Stimulated activated CD8-positive, alpha-beta memory T cell treated with anti-CD3 and anti-CD28 coated beads, Interleukin-12 subunit alpha, Interleukin-12 subunit beta, amount 100 ng/mL, for 24 hours (primary cell): ENCODE results near the gene HIGD1C.
"Not testable (repeated sequence)": the region's sequence is repeated elsewhere in the genome, so short reads cannot be mapped to it uniquely, and the experiment has no call there.

Experiments used
- DNase-seq: peaks from one replicate; pipeline ENCODE4 v3.0.0-alpha.2; 2020; ENCODE audit errors: extremely low read depth

The HIGD1C gene

DNA sequence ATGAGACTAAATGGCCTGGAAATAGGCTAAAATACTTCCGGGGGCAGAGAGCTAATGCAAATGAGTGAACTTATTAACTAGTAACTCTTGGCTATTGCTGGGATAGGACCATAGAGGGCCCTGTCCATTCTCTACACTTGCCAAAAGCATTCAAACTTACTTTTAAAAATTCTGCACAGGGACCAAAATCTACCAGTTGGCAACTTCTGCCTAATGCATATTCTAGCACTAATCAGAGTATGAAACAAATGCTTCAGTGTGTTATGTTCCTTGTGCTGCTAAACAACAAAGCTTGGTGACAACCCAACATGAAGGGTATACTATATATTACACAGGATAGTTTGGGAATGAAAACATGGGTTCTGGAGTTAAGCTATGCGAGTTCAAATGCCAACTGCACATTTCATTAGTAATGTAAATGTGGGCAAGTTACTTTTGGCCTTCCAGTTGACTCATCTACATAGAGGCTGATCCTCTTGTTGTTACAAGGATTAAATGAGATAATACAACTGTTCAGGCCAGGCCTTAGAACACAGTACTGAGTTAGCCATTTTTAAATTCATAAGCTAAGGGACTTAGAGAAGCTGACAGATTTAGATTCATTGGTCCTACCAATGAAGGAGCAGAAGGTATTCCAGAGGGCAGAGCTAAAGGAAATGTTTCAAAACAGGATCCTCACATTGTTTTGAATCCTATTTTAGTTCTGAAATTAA, 32.4 kb downstream of the HIGD1C start:
- DNase-seq: no peak

DNA sequence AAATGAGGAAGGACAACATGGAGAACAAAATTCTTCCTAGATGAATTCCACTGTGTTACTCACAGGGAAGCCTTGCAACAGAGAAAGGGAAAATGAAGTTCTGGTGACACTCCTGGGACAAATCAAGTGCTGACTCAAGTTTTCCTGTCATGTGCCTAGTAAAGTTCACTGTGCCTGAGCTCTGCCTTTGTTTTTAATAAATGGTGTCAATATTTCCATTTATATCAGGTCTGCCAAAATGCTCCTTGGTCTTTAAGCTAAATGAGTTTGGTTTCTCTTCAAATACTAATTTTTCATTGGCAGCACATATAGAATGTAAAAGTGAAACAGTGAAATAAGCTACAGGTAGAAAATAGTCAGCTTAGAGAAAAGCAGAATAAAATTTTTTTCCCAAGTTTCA, 33.0 kb downstream of the HIGD1C start:
- DNase-seq: no peak

DNA sequence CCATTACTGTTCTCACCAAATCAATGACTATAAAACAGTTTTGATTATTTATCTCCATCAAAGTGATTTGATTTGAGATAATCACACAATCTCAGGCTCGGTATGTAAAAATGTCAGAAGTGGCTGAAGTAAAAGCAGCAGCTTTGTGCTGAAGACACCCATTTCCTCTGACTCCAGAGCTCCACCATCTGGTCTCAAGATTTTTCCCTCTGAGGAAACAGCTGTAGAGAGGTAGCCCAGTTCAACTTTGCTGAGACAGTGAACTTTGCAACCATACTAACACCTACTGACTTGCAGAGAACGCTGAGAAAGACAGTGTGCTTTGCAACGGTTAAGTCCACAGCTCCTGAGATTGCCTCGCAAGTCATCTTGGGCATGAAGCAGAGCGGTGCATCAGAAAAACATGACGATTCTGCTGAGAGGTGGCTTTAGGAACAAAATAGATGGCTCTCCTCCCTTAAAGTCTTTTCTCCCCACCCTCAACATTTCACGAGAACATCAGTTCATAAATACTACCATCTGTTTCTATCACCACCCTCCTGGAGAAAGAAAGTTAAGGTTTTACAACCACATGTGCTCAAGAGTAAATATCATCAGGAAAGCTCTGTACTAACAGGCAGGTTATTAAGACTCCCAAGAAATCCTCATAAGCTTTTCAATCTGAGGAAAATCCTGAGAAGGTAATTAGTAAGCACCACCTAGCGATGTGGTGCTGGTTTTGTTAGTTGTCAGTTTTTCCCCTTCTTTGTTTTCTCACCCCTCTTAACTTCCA, 34.8 kb downstream of the HIGD1C start:
- DNase-seq: no peak

DNA sequence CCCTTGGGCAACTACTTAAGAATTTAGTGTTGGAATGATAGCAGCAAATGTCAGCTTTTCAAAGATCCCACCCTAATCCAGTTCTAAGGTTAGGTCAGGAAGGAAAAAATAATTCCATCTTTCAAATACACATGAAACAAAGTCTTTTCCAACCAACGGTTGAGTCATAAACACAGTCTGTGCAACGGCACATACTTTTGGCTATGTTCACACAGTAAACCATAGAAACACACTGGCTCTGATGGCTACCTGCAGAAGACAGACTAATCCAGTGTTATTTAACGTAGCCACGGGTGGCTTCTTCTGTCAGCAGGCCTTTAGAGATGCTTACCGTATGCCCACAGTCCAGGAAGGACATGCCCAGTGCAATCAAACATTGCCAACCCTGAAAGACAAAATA, 35.7 kb downstream of the HIGD1C start:
- DNase-seq: no peak

DNA sequence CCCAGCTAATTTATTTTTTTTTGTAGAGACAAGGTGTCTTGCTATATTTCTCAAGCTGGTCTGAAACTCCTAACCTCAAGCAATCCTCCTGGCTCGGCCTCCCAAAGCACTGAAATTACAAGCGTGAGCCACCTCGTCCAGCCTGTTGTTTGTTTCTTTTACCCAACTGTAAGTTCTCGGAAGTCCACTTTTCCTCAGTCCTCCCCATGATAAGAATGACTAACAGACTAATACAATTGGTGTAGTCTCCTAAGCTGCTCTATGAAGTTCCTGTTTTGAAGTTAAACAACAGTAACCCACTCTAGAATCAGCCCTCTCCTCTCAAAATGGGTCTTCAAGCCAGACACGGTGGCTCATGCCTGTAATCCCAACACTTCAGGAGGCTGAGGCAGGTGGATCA, 36.5 kb downstream of the HIGD1C start:
- DNase-seq: no peak

DNA sequence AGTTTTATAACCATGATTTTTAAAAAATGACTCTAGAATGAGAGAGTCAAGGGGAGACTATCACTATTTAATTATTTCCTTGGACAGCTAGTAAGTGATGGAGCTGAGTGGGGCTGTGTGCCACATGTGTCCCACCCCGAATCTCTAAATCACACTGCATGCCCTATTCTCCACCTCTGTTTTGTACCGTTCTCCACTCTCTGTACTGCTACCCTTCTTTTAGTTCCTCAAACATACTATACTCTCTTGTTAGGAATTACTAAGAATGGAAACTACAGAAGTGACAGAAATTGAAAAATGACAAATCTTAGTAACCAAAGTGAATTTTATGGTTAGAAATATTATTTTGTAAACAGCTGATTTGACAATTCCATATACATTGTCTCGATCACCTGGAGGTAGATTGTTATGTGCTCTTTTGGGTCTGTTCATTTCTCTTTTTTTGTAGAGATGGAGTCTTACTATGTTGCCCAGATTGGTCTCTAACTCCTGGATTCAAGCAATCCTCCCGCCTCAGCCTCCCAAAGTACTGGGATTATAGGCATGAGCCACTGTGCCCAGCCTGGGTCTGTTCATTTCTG, 37.9 kb downstream of the HIGD1C start:
- no peak for DNase-seq

DNA sequence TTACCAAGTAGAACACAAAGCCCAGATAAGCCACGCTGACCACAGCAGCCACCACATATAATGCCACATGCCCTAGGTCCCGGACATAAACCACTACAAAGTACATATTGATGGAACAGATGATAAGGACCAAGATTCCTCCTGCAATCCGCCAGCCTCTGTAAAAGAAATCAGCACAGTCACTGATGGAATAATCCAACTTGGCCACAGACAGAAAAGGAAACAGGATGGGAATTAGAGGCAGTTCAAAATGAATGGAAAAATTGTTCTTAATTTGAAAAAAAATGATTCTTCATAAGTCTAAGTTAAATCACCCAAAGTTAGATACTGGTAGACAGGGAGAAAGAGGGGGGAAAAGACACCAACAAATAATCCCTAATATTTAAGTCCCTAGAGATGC, 38.4 kb downstream of the HIGD1C start:
- DNase-seq: no peak

DNA sequence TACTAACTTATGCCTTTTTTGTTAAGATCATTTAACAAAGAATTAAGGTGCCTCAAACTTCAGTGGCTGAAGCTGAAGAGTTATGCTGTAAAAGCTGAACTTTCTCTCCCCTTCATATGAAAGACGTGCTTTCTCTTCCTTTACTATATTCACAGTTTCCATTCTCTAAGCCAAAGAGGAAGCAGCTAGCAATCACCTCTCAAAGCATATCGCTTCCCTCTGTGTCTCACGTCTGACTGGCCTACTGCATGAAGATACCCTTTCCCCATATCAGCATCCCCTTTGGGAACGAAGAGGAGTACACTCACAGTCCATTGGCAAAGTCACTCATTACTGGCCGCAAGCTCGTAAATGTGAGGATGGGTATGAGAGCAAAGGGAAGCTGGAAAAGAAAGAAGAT, 38.9 kb downstream of the HIGD1C start:
- no peak for DNase-seq

DNA sequence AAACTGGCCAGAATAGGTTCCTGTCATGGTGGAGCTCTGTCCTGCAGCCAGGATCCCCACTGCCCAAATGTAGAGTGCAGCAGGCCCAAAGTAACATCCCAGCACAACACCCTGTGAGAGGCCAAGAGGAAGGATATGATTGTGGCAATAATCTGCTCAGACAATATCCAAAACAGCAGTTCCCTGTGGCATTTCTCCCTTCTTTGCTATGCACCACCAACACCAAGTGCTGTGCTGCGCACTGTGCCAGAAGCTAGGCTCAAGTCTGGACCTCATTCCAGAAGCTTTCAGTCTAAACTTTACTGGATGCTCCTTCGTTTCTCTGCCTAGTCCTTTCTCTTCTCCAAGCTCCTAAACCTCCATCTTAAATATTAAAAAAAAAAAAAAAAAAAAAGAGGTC, 40.5 kb downstream of the HIGD1C start:
- DNase-seq: no peak

DNA sequence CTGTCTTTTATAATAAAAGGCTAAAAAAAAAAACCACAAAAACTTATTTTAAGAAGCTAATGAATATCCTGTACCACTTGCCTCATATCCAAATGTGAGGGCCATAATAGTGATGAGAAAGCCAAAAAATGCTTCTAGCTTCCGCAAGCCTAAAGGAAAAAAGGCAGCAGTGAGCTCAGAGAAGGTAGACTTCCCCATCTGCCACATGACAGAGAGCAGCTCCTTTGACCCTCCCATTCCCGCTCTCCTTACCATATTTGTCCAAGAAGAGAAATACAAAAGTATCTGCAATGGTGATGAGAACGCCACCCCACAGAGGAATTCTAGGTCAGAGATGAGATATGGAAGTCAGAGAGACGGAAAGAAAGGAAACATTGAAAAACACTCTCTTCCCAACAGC, 46.7 kb downstream of the HIGD1C start:
- no peak for DNase-seq

DNA sequence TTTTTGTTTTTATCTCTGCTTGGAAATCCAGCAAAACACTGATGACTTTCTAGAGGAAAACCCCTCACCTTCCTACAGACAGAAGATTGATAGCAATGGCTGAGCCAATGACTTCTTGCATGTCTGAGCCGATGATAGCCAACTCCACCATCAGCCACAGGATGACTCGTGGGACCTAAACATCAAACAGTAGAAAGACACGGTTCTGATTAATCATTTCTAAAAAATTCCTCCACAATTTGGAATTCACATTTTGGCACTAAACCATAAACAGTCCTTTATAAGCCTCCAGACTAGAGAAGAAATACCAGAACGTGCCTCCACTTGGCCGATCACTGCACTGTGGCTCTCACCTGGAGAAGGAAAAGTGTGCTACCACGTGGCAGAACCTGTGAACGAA, 47.9 kb downstream of the HIGD1C start:
- DNase-seq: no peak

DNA sequence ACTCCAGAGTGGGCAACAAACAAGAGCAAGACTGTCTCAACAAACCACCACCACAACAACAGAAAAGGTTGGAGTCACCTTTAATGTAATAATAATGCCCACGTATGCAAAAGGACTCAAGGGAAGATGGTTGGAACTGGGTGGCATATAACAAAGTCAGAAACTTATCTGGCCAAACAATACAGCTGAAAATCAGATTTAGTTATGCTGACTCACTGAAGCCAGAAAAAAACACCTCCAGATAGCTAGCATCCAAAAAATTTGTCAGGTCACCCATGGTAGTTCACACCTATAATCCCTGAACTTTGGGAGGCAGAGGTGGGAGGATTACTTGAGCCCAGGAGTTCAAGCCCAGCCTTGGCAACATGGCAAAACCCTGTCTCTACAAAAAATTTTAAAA, 49.5 kb downstream of the HIGD1C start:
- DNase-seq: no peak

DNA sequence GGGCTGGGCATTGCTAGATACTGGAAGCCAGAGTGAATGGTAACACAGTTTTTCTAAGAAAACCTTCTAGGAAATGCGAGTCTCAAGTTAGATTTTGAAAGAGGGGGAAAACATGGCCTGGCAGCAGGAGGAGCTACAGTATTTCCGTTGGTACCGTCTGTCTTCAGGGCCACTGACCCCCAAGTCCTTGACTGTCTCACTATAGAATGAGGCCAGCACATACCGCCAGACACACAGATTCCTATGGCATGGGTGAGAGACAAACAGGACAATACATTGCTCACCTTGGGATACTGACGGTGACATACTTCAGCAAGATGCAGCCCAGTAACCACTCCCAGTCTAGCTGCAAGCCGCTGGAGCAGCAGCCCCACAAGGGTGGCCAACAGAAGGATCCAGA, 52.2 kb downstream of the HIGD1C start:
- DNase-seq: no peak

DNA sequence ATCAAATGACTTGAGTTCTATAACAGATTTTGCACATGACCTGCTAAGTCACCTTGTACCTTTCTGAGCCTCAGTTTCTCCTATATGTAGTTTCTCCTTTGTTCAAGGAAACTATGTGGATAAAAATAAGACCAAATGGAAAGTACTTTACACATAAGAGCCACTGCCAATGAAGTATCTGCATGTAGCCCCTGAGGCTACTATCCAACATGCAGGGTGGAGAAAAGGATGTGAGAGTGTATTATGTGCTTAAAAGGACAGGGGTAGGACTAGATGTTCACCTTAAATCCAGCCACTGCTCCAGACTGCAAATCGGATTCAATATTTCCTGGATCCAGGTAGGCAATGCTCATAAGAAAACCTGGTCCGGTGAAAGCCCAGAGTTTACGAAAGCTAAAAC, 52.7 kb downstream of the HIGD1C start:
- no peak for DNase-seq

DNA sequence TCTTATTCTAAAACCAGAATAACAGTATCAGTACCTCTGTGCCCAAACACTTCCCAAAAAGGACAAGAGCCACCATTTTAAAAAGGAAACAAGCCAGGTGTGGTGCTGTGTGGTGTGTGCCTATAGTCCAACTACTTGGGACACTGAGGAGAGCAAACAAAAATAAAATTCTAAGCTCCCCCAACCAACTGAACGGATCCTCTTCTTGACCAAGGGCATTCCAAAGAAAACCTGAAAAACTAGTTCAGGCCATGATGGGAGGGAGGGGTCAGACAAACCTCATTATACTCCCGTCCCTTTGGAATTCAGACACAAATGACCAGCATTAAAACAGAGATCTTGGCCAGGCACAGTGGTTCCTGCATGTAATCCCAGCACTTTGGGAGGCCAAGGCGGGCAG, 53.3 kb downstream of the HIGD1C start:
- DNase-seq: no peak

DNA sequence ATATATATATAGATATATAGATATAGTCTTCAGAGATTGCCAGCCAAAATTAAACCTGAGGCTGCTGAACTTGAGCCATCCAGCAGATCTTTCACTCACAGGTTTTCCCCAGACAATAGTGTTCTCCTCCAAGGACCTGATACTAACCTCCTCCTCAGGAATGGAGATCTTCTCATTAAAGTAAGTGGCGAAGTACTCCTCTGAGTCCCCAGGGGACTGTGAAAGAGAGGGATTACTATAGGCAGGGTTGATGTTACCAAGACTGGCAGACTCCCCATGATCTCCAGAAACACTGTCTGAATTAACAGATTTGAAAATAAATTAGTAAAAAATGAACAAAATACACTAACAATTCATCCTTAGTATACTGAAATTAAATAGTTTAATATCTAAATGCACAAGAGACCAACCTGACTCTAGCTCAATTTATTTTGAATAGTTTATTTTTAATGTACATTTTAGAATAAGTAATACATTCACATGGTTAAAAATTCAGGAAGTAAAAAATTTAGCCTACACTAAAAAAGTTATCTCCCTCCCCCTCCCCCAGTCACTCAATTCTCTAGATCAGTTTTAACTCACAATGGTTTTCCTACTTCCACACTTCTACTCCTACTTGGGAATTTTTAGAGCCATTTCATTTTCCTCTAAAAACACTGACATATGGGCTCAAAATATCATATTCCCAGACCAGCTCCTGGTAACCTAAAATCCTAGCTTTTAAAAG, 56.1 kb downstream of the HIGD1C start:
- no peak for DNase-seq

DNA sequence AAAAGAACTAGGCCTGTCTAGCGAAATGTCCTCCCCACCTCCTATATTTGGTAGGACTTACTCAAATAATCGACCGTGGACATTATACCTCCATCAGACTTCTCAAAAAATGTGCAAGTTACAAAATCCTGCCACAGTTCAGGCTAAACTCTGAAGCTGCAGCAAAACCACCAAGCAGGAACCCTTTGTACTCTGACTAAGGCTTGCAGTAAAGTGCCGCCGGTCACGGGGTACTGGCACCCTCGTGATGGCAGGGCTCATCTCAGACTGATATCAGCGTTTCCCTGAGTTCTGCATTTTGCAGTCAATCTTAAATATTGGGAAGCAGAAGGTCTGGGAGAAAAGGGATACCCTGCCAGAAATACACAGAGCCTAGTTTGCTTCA, 56.7 kb downstream of the HIGD1C start:
- DNase-seq: no peak

DNA sequence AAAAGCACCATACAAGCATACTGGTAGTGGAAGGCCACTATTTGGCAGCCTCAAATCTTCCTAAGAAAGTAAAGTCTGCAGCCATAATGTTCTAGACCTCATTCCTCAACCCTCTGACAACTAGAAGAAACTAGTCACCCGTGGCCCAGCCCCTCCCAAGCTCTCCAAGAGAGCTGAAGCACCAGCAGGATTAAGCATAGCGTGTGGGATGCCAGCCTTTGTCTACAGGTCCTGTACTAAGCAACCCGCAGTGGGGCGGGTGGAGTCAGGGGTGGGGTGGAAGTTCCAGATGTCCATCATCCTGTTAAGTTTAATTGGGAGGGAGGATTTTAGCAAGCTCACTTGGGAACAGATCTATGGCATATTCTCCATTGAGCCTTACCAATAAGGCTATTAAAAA, 59.6 kb downstream of the HIGD1C start:
- DNase-seq: no peak

DNA sequence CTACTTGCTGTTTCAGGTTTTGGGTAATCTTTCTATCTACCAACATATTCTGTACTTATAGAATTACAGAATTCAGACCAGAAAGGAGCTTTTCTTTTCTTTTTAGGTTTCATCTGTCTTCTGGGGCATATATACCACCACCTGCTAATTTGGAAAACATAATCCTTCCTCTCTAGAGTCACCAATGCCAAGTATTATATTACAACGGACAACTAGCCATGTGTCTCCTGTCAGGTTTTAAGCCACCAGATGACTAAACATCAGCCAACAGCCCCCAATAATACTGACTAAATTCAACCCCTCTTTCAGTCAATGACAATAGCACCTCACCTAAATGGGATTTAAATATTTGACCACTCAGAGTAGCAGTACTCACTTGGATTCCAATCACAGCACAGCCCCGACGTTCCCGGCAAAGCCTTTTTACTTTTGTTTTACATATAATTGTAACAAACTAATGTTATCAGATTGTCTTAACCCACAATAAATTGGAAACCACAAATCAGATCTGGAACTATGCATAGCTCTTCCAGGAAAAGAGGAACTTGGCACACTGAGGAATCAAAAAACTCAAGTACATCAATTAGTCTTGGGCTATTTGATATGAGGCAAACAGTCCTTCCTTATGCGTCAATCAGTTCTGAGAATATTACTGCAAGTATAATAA, 60.4 kb downstream of the HIGD1C start:
- no peak for DNase-seq

DNA sequence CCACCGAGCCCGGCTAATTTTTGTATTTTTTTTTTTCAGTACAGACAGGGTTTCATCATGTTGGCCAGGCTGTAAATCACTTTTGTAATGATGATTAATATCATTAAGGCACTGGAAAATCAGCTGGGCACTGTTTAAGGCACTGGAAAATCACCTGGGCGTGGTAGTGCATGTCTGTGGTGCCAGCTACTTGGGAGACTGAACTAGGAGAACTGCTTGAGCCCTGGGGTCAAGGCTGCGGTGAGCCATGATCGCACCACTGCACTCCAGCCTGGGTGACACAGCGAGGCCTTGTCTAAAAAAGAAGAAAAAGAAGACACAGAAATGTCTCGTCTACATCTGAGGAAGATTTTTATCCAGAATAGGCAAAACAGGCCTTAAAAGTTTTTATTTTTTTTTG, 61.1 kb downstream of the HIGD1C start:
- no peak for DNase-seq

DNA sequence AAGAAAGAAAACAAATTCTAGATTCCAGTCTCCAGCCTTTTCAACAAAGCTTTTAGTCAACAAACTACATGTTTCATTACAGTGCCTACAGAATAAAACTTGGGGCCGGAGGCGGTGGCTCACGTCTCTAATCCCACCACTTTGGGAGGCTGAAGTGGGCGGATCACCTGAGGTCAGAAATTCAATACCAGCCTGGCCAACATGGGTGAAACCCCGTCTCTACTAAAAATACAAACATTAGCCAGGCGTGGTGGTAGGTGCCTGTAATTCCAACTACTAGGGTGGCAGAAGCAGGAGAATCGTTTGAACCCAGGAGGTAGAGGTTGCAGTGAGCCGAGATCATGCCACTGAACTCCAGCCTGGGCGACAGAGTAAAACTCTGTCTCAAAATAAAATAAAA, 62.1 kb downstream of the HIGD1C start:
- DNase-seq: not testable (repeated sequence)

DNA sequence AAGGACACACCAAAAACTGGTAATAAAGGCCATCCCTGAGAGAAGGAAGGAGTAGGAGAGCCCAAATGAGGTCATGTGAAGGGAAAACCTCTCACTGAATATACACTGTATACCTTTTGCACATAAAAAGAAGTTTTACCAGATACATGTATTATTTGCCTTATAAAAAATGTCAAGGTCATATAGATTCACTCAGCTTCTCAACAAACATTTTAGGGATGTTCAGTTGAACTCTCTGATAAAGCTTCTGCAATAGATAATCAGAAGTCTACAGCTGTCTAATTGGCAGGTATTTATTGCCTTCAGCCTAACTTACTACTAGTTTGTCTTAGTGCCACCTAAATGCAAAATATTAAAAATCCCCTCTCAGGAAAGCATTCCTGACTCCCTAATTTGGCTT, 65.1 kb downstream of the HIGD1C start:
- no peak for DNase-seq
